Pons (tissue), 1 donor: ENCODE data around the gene PBRM1.
"Not testable (repeated sequence)": the region's sequence is repeated elsewhere in the genome, so short reads cannot be mapped to it uniquely, and the experiment has no call there.

Experiments
- DNase-seq: peaks from one replicate; pipeline ENCODE4 v3.0.0-alpha.2; 2016; ENCODE audit warnings: low spot score

The PBRM1 gene

GRCh38 chr3:52685709-52686691 lies at the start of gene PBRM1, which contains the start of gene GNL3:
PBRM1 (minus strand) TSS chr3:52685913.
GNL3 (plus strand) TSS chr3:52686032; CDS start chr3:52686093, 61 bp downstream.
- peak; percentile 95 for DNase-seq

- DNase-seq = no peak
Observed at GRCh38 chr3:52733256-52733891, 47.7 kb upstream of the PBRM1 start.

- DNase-seq = no peak
Observed at GRCh38 chr3:52731590-52731989, 45.9 kb upstream of the PBRM1 start.

- no peak for DNase-seq
Observed at GRCh38 chr3:52730681-52731080, 45.0 kb upstream of the PBRM1 start.

- DNase-seq = not testable (repeated sequence)
Observed at GRCh38 chr3:52728753-52729152, 43.0 kb upstream of the PBRM1 start.

GRCh38 chr3:52724511-52724910 lies 38.8 kb upstream of the PBRM1 start:
- no peak for DNase-seq

- no peak for DNase-seq
Observed at GRCh38 chr3:52723935-52724334, 38.2 kb upstream of the PBRM1 start.

- DNase-seq = no peak
Observed at GRCh38 chr3:52722491-52722890, 36.8 kb upstream of the PBRM1 start.

- no peak for DNase-seq
Observed at GRCh38 chr3:52721730-52722008, 36.0 kb upstream of the PBRM1 start.

- peak; percentile 80 for DNase-seq
Observed at GRCh38 chr3:52721002-52721729, 35.5 kb upstream of the PBRM1 start.

GRCh38 chr3:52719618-52720017 lies 33.9 kb upstream of the PBRM1 start:
- DNase-seq = no peak

GRCh38 chr3:52715714-52716305 lies 30.1 kb upstream of the PBRM1 start:
- DNase-seq = no peak

- no peak for DNase-seq
Observed at GRCh38 chr3:52714335-52715302, 28.9 kb upstream of the PBRM1 start.

- no peak for DNase-seq
Observed at GRCh38 chr3:52712291-52713212, 26.8 kb upstream of the PBRM1 start.

- no peak for DNase-seq
Observed at GRCh38 chr3:52710512-52710911, 24.8 kb upstream of the PBRM1 start.

GRCh38 chr3:52707585-52707984 lies 21.9 kb upstream of the PBRM1 start:
- no peak for DNase-seq

- peak; percentile 82 for DNase-seq
Observed at GRCh38 chr3:52705688-52706686, 20.3 kb upstream of the PBRM1 start, which contains the start of the genes GLT8D1 and SPCS1. GLT8D1 (minus strand) TSS chr3:52705791; CDS start chr3:52700460, 5,331 bp downstream. SPCS1 (plus strand) TSS chr3:52706106; CDS start chr3:52706247, 141 bp downstream.

GRCh38 chr3:52705438-52705687 lies 19.6 kb upstream of the PBRM1 start:
- no peak for DNase-seq
